ENCODE results near the gene TMEM183A. TPM values are rescaled to one million over a fixed set of nuclear protein-coding genes. Genes with fewer than 3 reads are reported as not detected.

Gene TMEM183A
- polyA plus RNA-seq, 1 experiment, result 103 TPM

DNA sequence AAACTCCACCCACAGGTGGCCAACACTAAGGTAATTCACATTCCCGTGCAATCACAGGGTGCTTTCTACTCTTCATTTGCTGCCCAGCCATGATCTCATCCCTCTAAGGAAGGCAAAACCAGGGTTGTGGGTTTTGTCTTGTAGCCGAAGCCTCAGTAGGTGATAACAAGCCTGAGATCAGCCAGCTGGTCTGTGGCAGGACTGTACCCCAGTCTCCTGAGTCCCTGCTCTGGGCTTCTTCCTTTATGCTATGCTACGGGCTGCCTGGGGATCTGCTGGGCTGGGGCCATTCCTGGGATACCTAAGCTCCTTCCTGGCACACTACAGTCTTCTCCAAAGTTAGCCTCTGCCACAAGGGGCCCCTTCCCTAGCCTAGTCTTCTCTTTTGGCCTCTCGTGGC, 29.0 kb downstream of the TMEM183A start:
- CTCF ChIA-PET, result interaction anchor here (0.7 to 5.4 kb wide), 9 partner anchors 10 to 236 kb away, joined by 3 to 34 read pairs (median 3); partner anchors contain the start of gene PPFIA4
- Histone ChIP-seq H3K4me3 (ENCODE audit: low read depth, low read length) (no peak overlapping the region), H3K36me3 (ENCODE audit: control insufficient read depth, insufficient read depth, low read length) (no peaks in the 10 kb centered on the region; the same call in 1 of the 2 replicates), H3K27me3 (ENCODE audit: control insufficient read depth, insufficient read depth, low read length) (no peaks in the 10 kb centered on the region)
- POLR2A ChIA-PET, result no interaction called here
- TF ChIP-seq, protein P1, sequence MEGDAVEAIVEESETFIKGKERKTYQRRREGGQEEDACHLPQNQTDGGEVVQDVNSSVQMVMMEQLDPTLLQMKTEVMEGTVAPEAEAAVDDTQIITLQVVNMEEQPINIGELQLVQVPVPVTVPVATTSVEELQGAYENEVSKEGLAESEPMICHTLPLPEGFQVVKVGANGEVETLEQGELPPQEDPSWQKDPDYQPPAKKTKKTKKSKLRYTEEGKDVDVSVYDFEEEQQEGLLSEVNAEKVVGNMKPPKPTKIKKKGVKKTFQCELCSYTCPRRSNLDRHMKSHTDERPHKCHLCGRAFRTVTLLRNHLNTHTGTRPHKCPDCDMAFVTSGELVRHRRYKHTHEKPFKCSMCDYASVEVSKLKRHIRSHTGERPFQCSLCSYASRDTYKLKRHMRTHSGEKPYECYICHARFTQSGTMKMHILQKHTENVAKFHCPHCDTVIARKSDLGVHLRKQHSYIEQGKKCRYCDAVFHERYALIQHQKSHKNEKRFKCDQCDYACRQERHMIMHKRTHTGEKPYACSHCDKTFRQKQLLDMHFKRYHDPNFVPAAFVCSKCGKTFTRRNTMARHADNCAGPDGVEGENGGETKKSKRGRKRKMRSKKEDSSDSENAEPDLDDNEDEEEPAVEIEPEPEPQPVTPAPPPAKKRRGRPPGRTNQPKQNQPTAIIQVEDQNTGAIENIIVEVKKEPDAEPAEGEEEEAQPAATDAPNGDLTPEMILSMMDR (IDR thresholded peaks at IDR 0.05; ENCODE audit: insufficient read depth, low read depth, low read length), result no peak
- no peak for DNase-seq (ENCODE audit: low read depth)

DNA sequence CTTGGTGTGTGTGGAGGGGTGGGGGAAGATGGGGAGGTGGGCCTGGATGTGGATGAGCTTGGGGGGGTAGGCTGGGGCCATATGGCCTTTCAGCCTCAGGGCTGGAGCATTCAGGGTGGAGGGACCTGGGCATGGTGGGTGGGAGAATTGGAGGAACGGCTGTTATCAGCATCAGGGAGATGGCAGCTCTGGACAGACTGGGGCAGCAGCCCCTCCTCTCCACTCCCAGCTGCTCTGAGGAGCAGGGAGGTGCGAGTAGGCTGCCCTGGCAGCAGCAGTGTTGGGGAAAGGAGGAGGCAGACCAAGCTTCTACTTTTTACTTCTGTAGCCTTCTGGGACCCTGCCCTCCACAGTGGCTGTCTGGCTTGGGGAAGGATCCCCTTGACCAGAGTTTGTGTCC, 29.4 kb downstream of the TMEM183A start:
- no peak for DNase-seq (ENCODE audit: low read depth)
- ChIA-PET POLR2A (no interaction called here), CTCF (interaction anchor here (0.7 to 5.4 kb wide), 9 partner anchors 90 to 236 kb away, joined by 3 to 34 read pairs (median 3); no protein-coding TSS in a partner anchor)
- TF ChIP-seq, protein P1 (IDR thresholded peaks at IDR 0.05; ENCODE audit: insufficient read depth, low read depth, low read length), result no peak
- H3K4me3 ChIP-seq (ENCODE audit: low read depth, low read length), result no peak overlapping the region
- H3K36me3 ChIP-seq (ENCODE audit: control insufficient read depth, insufficient read depth, low read length), result no peaks in the 10 kb centered on the region; the same call in 1 of the 2 replicates
- no peaks in the 10 kb centered on the region for H3K27me3 ChIP-seq (ENCODE audit: control insufficient read depth, insufficient read depth, low read length)

DNA sequence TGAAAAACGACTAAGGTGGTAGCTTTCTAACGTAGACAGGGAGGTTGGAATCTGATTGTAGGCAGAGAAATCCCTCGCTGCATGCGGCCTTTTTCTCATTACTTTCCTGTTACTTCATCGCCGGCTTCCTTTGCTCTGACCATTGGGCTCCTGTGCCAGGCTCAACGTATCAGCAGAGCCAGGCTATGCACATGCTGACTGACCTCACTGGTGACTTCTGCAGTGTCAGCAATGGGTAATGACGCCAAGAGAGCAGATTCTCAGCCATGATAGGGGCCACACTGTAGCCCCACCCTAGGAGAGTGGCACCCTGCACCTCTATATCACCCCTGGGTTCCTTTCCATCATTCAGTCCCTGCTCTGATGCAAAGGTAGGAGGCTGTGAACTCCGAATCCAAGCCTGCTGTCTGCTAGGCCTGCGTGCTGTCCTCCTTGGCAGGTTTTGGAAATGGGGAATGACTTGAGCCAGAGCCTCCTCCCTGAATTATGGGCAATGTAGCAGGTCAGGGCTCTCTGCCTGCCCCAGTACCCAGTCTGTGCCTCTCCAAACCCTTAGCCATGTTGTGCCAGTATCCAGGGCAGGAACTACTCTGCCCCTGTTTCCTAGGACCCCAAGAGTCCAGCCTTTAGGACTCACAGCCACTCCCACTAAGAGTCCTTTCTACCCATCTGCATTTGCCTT, 30.5 kb downstream of the TMEM183A start:
- ChIA-PET CTCF (interaction anchor here (1.0 to 10.0 kb wide), 12 partner anchors 10 to 231 kb away, joined by 3 to 162 read pairs (median 57); partner anchors contain the start of genes ADORA1, MYBPH and PPFIA4), POLR2A (no interaction called here)
- H3K36me3 ChIP-seq (ENCODE audit: control insufficient read depth, insufficient read depth, low read length), result no peaks in the 10 kb centered on the region; the same call in 1 of the 2 replicates
- H3K27me3 ChIP-seq (ENCODE audit: control insufficient read depth, insufficient read depth, low read length), result no peaks in the 10 kb centered on the region
- TF ChIP-seq, protein P1 (IDR thresholded peaks at IDR 0.05; ENCODE audit: insufficient read depth, low read depth, low read length), result no peak
- no peak for DNase-seq (ENCODE audit: low read depth)
- H3K4me3 ChIP-seq (ENCODE audit: low read depth, low read length), result no peak overlapping the region

DNA sequence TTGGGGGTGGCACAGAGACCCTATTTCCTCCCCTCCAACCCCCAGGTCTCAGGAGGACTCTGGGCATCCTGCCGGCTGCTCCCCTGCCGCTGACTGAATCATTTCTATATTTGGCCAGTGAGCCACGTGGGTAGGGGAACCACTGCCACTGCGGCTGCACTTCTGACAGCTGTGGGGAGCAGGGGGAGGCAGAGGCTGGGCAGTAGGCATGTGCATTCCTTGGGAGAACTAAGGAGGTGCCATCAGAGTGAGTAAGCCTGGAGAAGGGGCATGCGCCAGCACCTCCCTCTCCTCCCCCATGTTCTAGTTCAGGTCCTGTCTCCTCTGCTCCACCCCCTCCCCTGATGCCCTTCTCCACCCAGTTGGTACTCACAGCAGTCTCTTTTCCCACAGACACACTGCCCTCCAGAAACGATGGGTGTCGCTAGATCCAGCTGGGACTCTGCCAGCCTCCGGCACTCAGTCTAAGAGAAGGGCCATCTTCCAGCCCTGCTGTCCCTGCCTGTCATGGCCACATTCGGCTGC, 31.1 kb downstream of the TMEM183A start:
- Histone ChIP-seq H3K4me3 (ENCODE audit: low read depth, low read length) (no peak overlapping the region), H3K27me3 (ENCODE audit: control insufficient read depth, insufficient read depth, low read length) (no peaks in the 10 kb centered on the region), H3K36me3 (ENCODE audit: control insufficient read depth, insufficient read depth, low read length) (no peaks in the 10 kb centered on the region; the same call in 1 of the 2 replicates)
- CTCF ChIA-PET, result interaction anchor here (1.0 to 10.0 kb wide), 21 partner anchors 9 to 231 kb away, joined by 3 to 162 read pairs (median 13); partner anchors contain the start of genes ADORA1, MYBPH and PPFIA4
- no peak for DNase-seq (ENCODE audit: low read depth)
- TF ChIP-seq, protein P1 (IDR thresholded peaks at IDR 0.05; ENCODE audit: insufficient read depth, low read depth, low read length), result no peak
- POLR2A ChIA-PET, result no interaction called here

DNA sequence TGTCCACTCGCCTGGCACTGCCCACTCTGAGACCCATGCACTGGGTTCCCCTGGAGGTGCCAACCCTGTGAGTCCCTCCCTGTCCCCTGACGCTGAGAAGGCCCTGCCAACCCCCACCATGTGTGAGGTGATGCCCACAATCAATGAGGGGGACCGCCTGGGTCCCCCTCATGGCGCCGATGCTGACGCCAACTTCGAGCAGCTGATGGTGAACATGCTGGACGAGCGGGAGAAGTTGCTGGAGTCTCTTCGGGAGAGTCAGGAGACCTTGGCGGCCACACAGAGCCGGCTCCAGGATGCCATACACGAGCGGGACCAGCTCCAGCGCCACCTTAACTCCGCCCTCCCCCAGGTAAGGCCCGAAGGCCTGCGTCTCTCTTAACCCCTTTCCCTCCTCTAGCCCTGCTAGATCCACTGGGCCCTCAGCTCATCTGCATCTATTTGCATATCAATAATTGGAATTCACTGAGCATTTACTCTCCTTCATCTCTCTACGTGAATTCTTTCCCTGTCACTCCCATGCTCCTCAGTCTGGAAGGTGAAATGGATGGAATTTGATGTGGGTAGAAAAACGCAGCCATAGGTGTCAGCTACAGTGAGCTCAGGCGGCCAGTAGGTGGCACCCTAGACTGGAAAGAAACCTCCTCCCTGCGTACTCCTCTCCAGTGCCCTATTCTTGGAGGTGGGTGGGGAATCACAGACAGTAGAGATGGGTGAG, 31.9 kb downstream of the TMEM183A start:
- ChIA-PET CTCF (interaction anchor here (0.6 to 10.0 kb wide), 47 partner anchors 9 to 303 kb away, joined by 3 to 162 read pairs (median 5); partner anchors contain the start of genes ADORA1, MYBPH, MYOG and PPFIA4), POLR2A (no interaction called here)
- H3K36me3 ChIP-seq (ENCODE audit: control insufficient read depth, insufficient read depth, low read length), result no peaks in the 10 kb centered on the region; the same call in 1 of the 2 replicates
- no peak for DNase-seq (ENCODE audit: low read depth)
- TF ChIP-seq, protein P1 (IDR thresholded peaks at IDR 0.05; ENCODE audit: insufficient read depth, low read depth, low read length), result peak; percentile 91
- H3K4me3 ChIP-seq (ENCODE audit: low read depth, low read length), result no peak overlapping the region
- no peaks in the 10 kb centered on the region for H3K27me3 ChIP-seq (ENCODE audit: control insufficient read depth, insufficient read depth, low read length)

All from BJ (cell line).